Epithelial cell of prostate (primary cell): ENCODE measurements around the gene RELT.
"Not testable (repeated sequence)": the region's sequence is repeated elsewhere in the genome, so short reads cannot be mapped to it uniquely, and the experiment has no call there.

Experiments used
- DNase-seq: peaks from one replicate; pipeline ENCODE4 v3.0.0-alpha.2; 2011; ENCODE audit warnings: low read depth, low spot score
- H3K27ac ChIP-seq: fragments of 450-650 bp; 2 replicates; pipeline ENCODE4 v1.5.1; 2017; ENCODE audit warnings: mild to moderate bottlenecking

RELT gene

GRCh38 chr11:73425108-73425507, 48.9 kb downstream of the RELT start:
- no peak overlapping the region for H3K27ac ChIP-seq
- no peak for DNase-seq

GRCh38 chr11:73426219-73426850, 50.1 kb downstream of the RELT start:
- no peak overlapping the region for H3K27ac ChIP-seq
- DNase-seq = no peak

- no peak overlapping the region for H3K27ac ChIP-seq
- DNase-seq = no peak
Measured at GRCh38 chr11:73428227-73428626, 52.0 kb downstream of the RELT start.

- H3K27ac ChIP-seq = no peak overlapping the region
- no peak for DNase-seq
Measured at GRCh38 chr11:73428699-73429098, 52.5 kb downstream of the RELT start.

- no peak overlapping the region for H3K27ac ChIP-seq
- DNase-seq = no peak
Measured at GRCh38 chr11:73429121-73429750, 53.0 kb downstream of the RELT start.

- no peak for DNase-seq
- no peak overlapping the region for H3K27ac ChIP-seq
Measured at GRCh38 chr11:73430326-73430725, 54.1 kb downstream of the RELT start.

- no peak overlapping the region for H3K27ac ChIP-seq
- no peak for DNase-seq
Measured at GRCh38 chr11:73431396-73431795, 55.2 kb downstream of the RELT start.

GRCh38 chr11:73436859-73437258, 60.7 kb downstream of the RELT start:
- not testable (repeated sequence) for DNase-seq, H3K27ac ChIP-seq

- DNase-seq = no peak
- H3K27ac ChIP-seq = no peak overlapping the region
Measured at GRCh38 chr11:73439002-73439843, 63.0 kb downstream of the RELT start.

- no peak overlapping the region for H3K27ac ChIP-seq
- no peak for DNase-seq
Measured at GRCh38 chr11:73445980-73446379, 69.8 kb downstream of the RELT start.

- no peak for DNase-seq
- no peak overlapping the region for H3K27ac ChIP-seq
Measured at GRCh38 chr11:73446766-73447165, 70.6 kb downstream of the RELT start.
